GM12864 (cell line): ENCODE measurements around the gene TSPAN2.

Experiments
- DNase-seq: peaks from one replicate; pipeline ENCODE4 v3.0.0-alpha.2; 2011; ENCODE audit warnings: low read depth
- H3K4me3 ChIP-seq: 2 replicates; pipeline ENCODE4 v1.5.1; 2011; ENCODE audit warnings: mild to moderate bottlenecking, low read depth, low read length, control low read depth
- CTCF ChIP-seq: IDR thresholded peaks from 2 replicates; pipeline ENCODE4 v1.5.1; 2011; ENCODE audit warnings: low read depth, mild to moderate bottlenecking, moderate library complexity, low read length, control low read depth, inconsistent platforms; ENCODE audit errors: missing control alignments

The TSPAN2 gene

DNA sequence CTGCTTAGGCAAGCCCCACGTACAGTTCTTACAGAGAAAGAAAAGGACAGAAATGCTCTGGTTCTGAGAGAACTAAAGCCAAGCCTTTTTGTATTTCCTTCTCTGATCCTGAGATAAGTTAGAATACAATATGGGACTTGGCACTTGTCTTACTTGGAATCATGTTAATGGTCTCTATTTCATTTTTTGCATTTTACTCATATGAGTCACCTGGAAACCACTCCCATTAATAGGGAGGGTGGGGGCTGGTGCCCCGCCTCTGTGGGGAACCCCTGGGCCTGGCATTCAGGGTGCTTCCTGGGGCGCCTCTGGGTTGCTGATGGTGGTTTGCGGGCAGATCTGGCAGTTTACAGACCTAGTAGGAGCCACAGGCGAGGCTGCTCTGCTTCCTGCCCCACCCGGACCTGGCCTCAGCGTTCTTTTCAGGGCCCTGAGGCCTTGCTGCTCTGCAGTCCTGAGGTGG is 26.7 kb downstream of the TSPAN2 start:
- H3K4me3 ChIP-seq, result no peak overlapping the region
- no peak for TF ChIP-seq CTCF
- no peak for DNase-seq

DNA sequence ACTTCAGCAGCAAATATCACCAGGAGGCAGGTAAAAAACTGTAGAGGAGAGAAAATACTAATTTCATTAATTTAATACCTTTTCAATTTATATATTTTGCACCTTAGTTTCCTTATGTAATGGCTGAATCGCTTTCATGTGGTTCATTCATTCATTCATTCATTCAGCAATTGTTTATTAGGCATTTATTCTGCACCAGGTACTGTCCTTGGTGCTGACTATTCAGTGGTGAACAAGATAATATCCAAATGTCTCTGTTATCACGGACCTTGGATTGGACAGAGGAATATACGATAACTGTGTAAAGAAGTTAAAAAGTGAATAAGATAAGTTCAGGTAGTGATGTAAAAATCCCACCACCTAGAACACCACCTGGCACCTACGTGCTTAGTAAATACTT is 28.8 kb downstream of the TSPAN2 start:
- no peak for DNase-seq
- no peak for TF ChIP-seq CTCF
- H3K4me3 ChIP-seq, result no peak overlapping the region

DNA sequence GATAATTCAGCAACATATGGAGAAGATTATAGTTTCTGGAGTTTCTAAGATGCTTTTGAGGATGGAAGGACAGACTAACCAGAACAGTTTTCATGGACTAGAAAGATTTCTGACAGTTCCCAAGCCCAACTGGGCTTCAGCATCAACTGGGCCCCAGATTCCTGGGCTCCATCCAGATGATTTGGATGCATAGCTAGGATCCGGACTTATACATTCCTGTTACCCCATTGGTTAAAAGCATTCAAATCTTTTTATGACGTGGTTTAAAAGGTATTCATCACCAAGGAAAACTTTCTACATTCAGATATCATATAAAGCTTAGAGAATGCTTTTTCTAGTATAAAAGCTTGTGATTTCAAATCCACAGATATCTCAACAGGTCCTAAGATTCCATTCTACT is 30.0 kb downstream of the TSPAN2 start:
- no peak for TF ChIP-seq CTCF
- H3K4me3 ChIP-seq, result no peak overlapping the region
- DNase-seq, result no peak

DNA sequence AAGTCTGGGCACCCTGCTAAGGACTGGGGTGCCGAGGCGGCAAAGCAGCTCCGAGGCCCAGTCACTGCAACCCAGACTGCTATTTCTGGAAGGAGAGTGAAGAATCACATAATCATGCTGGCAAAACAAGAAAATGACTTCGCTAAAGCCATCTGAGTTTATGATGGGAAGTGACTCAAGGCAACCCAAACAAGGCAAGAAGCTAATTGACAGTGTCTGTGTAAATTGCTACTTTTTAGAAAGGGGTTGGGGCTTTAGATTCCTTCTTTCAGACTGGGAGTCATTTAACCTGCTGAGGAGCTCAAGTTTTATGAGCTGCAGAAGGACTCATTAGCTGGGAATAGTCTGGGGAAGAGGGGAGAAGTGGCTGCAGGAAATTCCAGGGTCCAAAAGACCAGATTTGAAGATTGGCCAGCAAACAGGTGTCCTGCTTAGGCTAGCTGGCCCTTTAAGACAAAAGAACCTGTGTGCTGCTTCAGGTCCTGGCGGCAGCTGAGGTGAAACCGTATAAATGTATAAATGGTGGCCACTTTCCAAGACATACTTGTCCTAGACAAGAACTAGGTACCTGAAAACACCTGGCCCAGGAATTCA is 31.5 kb downstream of the TSPAN2 start:
- no peak for TF ChIP-seq CTCF
- DNase-seq, result no peak
- H3K4me3 ChIP-seq, result no peak overlapping the region

- no peak for DNase-seq
- no peak overlapping the region for H3K4me3 ChIP-seq
- TF ChIP-seq CTCF, result no peak
Measured at GRCh38 chr1:115056395-115056798, 32.9 kb downstream of the TSPAN2 start.

DNA sequence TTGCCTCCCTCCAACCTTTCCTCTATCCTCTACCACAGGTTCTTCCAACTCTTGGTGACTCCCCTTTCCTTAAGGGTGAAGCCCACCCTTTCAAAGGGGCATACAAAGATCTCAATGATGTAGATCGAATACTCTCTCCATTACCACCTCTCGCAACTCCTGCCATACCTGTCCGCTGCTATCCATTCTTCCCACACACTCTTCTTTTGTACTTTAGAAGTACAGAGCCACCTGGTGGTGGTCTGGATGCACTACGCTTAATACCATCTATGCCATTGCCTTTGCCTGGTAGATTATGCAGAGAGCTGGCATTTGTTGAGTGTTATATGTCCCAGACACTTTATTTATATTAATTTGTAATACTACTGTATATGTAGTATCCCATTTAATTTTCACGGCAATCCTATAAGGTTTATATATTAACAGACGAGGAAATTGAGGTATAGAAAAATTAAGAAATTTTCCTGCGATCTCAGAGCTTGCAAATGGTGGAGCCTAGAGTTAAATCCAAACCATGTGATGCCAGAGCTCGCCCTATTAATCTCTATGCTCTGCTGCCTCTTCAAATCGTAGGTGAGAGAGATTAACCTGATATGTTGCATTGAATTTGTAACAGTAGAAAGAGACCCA is 36.7 kb downstream of the TSPAN2 start:
- peak; percentile 26 for DNase-seq
- peak; percentile 80 for TF ChIP-seq CTCF
- no peak overlapping the region for H3K4me3 ChIP-seq

- no peak for TF ChIP-seq CTCF
- H3K4me3 ChIP-seq, result no peak overlapping the region
- DNase-seq, result no peak
Measured at GRCh38 chr1:115051850-115052249, 37.5 kb downstream of the TSPAN2 start.
